Bronchial epithelial cell (primary cell): ENCODE measurements around the gene KRT17. TPM values are rescaled to one million over a fixed set of nuclear protein-coding genes. Genes with fewer than 3 reads are reported as not detected.

ENCODE experiments used
- DNase-seq: peaks from one replicate; pipeline ENCODE4 v3.0.0-alpha.2; 2010; ENCODE audit warnings: low read depth
- FAIRE-seq: peaks from 2 replicates; lab custom pipeline; 2011; peaks lifted over from hg19 to GRCh38; lab: Jason Lieb, UNC
- H3K27me3 ChIP-seq: 2 replicates; pipeline ENCODE4 v1.5.1; 2011; ENCODE audit warnings: low read length; ENCODE audit not compliant: control insufficient read depth, insufficient read depth
- H3K36me3 ChIP-seq: 2 replicates; pipeline ENCODE4 v1.5.1; 2011; ENCODE audit warnings: low read length; ENCODE audit not compliant: control insufficient read depth, insufficient read depth
- H3K4me3 ChIP-seq: 2 replicates; pipeline ENCODE4 v1.5.1; 2011; ENCODE audit warnings: mild to moderate bottlenecking, low read depth, low read length, control low read depth
- total RNA-seq: library from RNA; depleted of rRNA; stranded (reverse); fragments of >200 nt; gene quantifications from 2 replicates; pipeline ENCODE4 v1.2.1, GENCODE V29; 2014
- TF ChIP-seq, protein P1 (sequence below): IDR thresholded peaks from 2 replicates; pipeline ENCODE4 v1.5.1; 2011; ENCODE audit warnings: mild to moderate bottlenecking, moderate library complexity, low read length, control low read depth, inconsistent platforms; ENCODE audit not compliant: insufficient read depth, severe bottlenecking

KRT17 gene
- total RNA-seq, 1 donor from 2014 or later: 30,463 TPM

DNA sequence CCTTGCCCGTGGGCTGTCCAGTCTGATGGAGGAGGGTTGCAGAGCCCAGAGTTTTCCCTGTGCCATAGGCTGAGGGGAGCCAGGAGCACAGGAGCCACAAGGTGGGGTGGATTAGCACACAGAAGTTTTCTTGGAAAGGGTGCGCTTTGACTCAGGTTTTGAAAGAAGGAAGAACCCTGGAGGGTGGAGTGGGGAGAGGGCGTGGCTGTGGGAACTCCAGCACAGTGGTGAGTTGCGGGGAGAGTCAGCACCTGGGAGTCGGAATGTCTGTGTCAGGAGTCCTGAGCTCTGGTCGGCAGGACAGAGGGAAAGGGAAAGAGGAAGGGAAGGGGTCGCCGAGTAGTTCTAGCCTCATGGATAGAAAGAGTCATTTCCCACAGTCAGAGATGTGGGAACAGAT lies 28.8 kb downstream of the KRT17 start:
- no peak overlapping the region for H3K4me3 ChIP-seq
- no peaks in the 10 kb centered on the region for H3K36me3 ChIP-seq
- FAIRE-seq (peak; percentile 13), DNase-seq (peak; percentile 57)
- no peaks in the 10 kb centered on the region for H3K27me3 ChIP-seq
- TF ChIP-seq, protein P1, sequence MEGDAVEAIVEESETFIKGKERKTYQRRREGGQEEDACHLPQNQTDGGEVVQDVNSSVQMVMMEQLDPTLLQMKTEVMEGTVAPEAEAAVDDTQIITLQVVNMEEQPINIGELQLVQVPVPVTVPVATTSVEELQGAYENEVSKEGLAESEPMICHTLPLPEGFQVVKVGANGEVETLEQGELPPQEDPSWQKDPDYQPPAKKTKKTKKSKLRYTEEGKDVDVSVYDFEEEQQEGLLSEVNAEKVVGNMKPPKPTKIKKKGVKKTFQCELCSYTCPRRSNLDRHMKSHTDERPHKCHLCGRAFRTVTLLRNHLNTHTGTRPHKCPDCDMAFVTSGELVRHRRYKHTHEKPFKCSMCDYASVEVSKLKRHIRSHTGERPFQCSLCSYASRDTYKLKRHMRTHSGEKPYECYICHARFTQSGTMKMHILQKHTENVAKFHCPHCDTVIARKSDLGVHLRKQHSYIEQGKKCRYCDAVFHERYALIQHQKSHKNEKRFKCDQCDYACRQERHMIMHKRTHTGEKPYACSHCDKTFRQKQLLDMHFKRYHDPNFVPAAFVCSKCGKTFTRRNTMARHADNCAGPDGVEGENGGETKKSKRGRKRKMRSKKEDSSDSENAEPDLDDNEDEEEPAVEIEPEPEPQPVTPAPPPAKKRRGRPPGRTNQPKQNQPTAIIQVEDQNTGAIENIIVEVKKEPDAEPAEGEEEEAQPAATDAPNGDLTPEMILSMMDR: no peak

DNA sequence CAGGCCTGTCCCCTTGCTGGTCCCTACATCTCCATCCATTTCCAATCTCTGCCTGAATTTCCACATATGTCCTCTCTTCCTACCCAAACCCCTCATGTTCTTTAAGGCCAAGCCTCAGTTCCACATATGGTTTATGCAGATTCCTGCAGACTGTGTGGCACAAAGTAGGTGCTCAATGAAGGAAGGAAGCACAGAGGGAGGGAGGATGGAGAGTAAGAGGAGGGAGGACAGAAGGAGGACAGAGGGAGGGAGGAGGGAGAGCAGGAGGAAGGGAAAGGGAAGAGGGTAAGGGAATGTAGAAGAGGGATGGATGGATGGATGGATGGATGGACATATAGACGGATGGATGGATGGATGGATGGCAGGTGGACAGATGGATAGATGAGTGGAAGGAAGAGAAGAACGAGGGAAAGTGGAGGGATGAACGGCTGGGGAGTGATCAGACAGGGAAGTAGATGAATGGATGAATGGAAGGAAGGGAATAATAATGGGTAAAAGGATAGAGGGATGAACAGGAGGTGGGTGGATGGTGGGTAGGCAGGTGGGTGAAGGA lies 29.9 kb downstream of the KRT17 start:
- TF ChIP-seq, protein P1: no peak
- Histone ChIP-seq H3K36me3 (no peaks in the 10 kb centered on the region), H3K4me3 (no peak overlapping the region), H3K27me3 (no peaks in the 10 kb centered on the region)
- no peak for FAIRE-seq
- no peak for DNase-seq

DNA sequence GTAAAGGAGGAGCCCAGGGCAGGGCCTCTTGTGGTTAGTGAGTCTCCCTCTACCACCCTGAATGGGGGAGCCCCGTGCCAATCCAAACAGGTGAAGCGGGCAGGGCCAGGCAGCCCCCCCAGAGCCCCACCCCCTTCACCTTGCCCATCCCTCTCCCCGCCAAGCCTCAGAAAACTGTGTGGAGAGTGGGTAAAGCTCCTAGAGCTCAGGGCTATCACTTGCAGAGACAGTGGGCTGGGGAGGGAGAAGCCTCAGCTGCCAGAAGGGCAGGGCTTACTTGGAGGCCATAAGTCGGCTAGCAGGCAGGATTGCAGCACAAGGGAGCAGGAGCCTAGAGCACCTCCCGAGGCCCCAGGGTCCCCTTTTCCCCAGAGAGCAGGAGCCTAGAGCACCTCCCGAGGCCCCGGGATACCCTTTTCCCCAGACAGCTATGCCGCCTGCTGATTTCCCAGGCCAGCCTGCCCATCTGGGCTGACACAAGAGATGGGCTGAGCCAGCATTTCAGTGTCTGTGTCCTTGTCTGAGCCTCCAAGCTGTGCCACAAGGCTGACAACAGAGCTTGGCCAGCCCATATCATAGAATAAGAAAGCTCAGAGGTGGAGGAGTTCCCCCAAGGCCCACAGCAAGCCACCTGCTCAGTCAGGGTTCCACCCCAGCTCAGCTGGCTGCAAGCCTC lies 30.9 kb downstream of the KRT17 start:
- H3K27me3 ChIP-seq: no peaks in the 10 kb centered on the region
- DNase-seq (no peak), FAIRE-seq (no peak)
- TF ChIP-seq, protein P1: no peak
- no peaks in the 10 kb centered on the region for H3K36me3 ChIP-seq
- H3K4me3 ChIP-seq: no peak overlapping the region

DNA sequence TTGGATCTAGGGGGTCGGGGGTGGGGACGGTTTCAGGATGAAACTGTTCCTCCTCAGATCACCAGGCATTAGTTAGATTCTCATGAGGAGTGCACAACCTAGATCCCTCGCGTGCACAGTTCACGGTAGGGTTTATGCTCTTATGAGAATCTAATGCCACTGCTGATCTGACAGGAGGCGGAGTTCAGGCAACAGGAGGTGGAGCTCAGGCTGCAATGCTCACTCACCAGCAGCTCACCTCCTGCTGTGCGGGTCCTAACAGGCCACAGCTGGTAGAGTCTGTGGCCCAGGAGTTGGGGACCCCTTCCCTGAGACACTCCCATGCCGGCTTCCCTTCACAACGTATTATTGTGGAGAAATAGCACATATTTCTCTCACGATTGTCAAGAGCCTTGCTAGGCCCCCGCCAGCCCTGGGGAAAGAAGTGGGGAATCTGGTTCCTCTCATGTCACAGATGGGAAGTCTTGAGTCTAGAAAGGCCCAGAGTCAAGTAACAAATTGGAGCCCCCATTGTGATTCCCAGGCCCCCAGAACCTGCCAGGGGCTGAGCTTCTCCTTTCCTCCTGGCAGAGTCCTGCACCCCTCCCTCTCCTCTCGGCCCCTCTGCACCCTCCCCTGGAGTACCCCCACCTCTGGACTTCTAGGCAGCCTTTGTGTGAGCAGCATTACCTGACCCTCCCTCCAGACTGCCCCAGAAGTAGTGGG lies 31.6 kb downstream of the KRT17 start:
- H3K4me3 ChIP-seq: no peak overlapping the region
- DNase-seq (peak; percentile 65), FAIRE-seq (no peak)
- no peaks in the 10 kb centered on the region for H3K27me3 ChIP-seq
- TF ChIP-seq, protein P1: no peak
- H3K36me3 ChIP-seq: no peaks in the 10 kb centered on the region

DNA sequence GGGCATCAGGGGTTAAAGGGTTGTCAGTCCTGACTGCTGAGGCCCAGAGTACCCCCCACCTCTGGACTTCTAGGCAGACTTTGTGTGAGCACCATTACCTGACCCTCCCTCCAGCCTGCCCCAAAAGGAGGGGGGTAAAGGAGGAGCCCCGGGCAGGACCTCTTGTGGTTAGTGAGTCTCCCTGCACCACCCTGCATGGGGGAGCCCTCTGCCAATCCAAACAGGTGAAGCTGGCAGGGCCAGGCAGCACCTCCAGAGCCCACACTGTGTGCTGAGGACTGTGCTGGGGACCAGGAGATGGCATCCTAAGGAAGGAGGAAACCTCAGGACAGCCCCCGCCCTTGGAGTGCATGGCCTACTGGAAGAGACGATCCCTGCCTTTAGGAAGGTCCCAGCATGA lies 35.1 kb downstream of the KRT17 start:
- TF ChIP-seq, protein P1: no peak
- DNase-seq: no peak
- Histone ChIP-seq H3K4me3 (no peak overlapping the region), H3K36me3 (no peaks in the 10 kb centered on the region), H3K27me3 (no peaks in the 10 kb centered on the region)
- FAIRE-seq: no peak
